Loucy (cell line): ENCODE measurements around the gene ATP1A4.

ENCODE experiments used
- EZH2phosphoT487 ChIP-seq: fragments of 200-600 bp; IDR thresholded peaks from 2 replicates; pipeline ENCODE4 v1.6.1; 2018; ENCODE audit warnings: antibody characterized with exemption, mild to moderate bottlenecking, moderate library complexity, borderline replicate concordance
- TF ChIP-seq, protein P1 (sequence below): fragments of 200-600 bp; sonication (generic); conservative IDR thresholded peaks from 2 replicates; pipeline ENCODE4 v1.5.1; 2014; ENCODE audit warnings: mild to moderate bottlenecking, antibody characterized with exemption, low read length

DNA sequence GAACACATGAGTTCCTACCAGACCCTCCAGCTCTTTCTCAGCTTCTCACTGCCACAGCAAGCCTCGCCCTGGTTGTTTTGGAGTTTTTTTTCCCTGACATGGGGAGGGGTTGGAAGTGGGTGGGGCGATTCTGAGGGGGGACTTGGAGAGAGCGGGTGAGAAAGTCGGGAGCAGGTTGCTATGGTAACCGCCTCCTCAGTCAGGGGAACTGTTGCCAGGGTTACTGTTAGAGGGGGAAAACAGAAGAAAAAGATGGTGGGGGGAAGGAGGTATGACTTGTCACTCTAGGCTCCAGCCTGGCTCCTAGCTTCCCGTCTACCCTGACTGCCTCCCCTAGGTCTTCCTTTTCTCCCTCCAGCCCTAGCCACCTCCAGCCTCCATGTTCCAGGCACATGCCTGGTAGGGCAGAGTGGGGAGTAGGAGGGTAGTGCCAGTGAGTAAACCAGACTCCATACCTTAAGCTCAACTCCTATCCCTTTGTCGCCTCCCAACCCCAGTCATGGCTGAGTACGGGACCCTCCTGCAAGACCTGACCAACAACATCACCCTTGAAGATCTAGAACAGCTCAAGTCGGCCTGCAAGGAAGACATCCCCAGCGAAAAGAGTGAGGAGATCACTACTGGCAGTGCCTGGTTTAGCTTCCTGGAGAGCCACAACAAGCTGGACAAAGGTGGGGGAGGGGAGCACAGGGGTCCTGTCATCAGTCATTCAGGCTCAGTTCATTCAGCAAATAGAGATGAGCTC, 59.8 kb downstream of the ATP1A4 start:
- TF ChIP-seq, protein P1, sequence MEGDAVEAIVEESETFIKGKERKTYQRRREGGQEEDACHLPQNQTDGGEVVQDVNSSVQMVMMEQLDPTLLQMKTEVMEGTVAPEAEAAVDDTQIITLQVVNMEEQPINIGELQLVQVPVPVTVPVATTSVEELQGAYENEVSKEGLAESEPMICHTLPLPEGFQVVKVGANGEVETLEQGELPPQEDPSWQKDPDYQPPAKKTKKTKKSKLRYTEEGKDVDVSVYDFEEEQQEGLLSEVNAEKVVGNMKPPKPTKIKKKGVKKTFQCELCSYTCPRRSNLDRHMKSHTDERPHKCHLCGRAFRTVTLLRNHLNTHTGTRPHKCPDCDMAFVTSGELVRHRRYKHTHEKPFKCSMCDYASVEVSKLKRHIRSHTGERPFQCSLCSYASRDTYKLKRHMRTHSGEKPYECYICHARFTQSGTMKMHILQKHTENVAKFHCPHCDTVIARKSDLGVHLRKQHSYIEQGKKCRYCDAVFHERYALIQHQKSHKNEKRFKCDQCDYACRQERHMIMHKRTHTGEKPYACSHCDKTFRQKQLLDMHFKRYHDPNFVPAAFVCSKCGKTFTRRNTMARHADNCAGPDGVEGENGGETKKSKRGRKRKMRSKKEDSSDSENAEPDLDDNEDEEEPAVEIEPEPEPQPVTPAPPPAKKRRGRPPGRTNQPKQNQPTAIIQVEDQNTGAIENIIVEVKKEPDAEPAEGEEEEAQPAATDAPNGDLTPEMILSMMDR, result no peak
- TF ChIP-seq EZH2phosphoT487, result no peak
